ENCODE data around the gene UBE2E1. TPM values are rescaled to one million over a fixed set of nuclear protein-coding genes. Genes with fewer than 3 reads are reported as not detected.
A peak's percentile ranks its signal among the peaks of the same experiment; 100 is the strongest.

Gene UBE2E1
- total RNA-seq, 1 donor from 2014 or later, result 124 TPM

- DNase-seq (ENCODE audit: low read depth) (no peak), FAIRE-seq (no peak)
- TF ChIP-seq, protein P1, sequence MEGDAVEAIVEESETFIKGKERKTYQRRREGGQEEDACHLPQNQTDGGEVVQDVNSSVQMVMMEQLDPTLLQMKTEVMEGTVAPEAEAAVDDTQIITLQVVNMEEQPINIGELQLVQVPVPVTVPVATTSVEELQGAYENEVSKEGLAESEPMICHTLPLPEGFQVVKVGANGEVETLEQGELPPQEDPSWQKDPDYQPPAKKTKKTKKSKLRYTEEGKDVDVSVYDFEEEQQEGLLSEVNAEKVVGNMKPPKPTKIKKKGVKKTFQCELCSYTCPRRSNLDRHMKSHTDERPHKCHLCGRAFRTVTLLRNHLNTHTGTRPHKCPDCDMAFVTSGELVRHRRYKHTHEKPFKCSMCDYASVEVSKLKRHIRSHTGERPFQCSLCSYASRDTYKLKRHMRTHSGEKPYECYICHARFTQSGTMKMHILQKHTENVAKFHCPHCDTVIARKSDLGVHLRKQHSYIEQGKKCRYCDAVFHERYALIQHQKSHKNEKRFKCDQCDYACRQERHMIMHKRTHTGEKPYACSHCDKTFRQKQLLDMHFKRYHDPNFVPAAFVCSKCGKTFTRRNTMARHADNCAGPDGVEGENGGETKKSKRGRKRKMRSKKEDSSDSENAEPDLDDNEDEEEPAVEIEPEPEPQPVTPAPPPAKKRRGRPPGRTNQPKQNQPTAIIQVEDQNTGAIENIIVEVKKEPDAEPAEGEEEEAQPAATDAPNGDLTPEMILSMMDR (IDR thresholded peaks at IDR 0.05; ENCODE audit: insufficient read depth, low read length, severe bottlenecking), result peak; percentile 30
- no peaks in the 10 kb centered on the region for H3K36me3 ChIP-seq (ENCODE audit: control insufficient read depth, insufficient read depth, low read length)
- H3K4me3 ChIP-seq (ENCODE audit: low read depth, low read length), result peak overlapping the region; percentile 55
- no peaks in the 10 kb centered on the region for H3K27me3 ChIP-seq (ENCODE audit: control insufficient read depth, insufficient read depth, low read length)
Measured at GRCh38 chr3:23810343-23811184, 4.8 kb downstream of the UBE2E1 start.

DNA sequence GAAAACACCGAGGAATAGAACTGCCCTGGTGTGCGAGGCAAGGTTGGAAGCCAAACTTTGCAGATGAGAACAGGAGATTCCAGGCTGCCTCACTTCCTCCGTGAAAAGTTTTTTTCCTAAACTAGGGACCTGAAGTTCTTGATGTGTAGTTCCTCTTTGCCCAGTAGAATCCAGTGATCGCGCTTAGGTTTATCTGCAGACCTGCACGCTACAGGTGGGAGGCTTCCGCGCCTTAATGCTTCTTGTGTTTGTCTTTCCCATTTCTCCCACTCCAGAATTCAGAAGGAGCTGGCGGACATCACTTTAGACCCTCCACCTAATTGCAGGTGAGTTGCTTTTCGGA is 5.4 kb downstream of the UBE2E1 start:
- FAIRE-seq, result no peak
- no peaks in the 10 kb centered on the region for H3K27me3 ChIP-seq (ENCODE audit: control insufficient read depth, insufficient read depth, low read length)
- H3K36me3 ChIP-seq (ENCODE audit: control insufficient read depth, insufficient read depth, low read length), result no peaks in the 10 kb centered on the region
- H3K4me3 ChIP-seq (ENCODE audit: low read depth, low read length), result peak overlapping the region; percentile 55
- TF ChIP-seq, protein P1 (IDR thresholded peaks at IDR 0.05; ENCODE audit: insufficient read depth, low read length, severe bottlenecking), result no peak
- peak; percentile 24 for DNase-seq (ENCODE audit: low read depth)

GRCh38 chr3:23811919-23812318 is 6.2 kb downstream of the UBE2E1 start:
- FAIRE-seq (no peak), DNase-seq (ENCODE audit: low read depth) (no peak)
- Histone ChIP-seq H3K4me3 (ENCODE audit: low read depth, low read length) (no peak overlapping the region), H3K36me3 (ENCODE audit: control insufficient read depth, insufficient read depth, low read length) (no peaks in the 10 kb centered on the region), H3K27me3 (ENCODE audit: control insufficient read depth, insufficient read depth, low read length) (no peaks in the 10 kb centered on the region)
- TF ChIP-seq, protein P1 (IDR thresholded peaks at IDR 0.05; ENCODE audit: insufficient read depth, low read length, severe bottlenecking), result no peak

- TF ChIP-seq, protein P1 (IDR thresholded peaks at IDR 0.05; ENCODE audit: insufficient read depth, low read length, severe bottlenecking), result no peak
- DNase-seq (ENCODE audit: low read depth) (no peak), FAIRE-seq (no peak)
- no peak overlapping the region for H3K4me3 ChIP-seq (ENCODE audit: low read depth, low read length)
- H3K36me3 ChIP-seq (ENCODE audit: control insufficient read depth, insufficient read depth, low read length), result no peaks in the 10 kb centered on the region
- no peaks in the 10 kb centered on the region for H3K27me3 ChIP-seq (ENCODE audit: control insufficient read depth, insufficient read depth, low read length)
Measured at GRCh38 chr3:23815879-23816278, 10.1 kb downstream of the UBE2E1 start.

- H3K4me3 ChIP-seq (ENCODE audit: low read depth, low read length), result no peak overlapping the region
- H3K36me3 ChIP-seq (ENCODE audit: control insufficient read depth, insufficient read depth, low read length), result no peaks in the 10 kb centered on the region
- DNase-seq (ENCODE audit: low read depth), result no peak
- no peak for FAIRE-seq
- H3K27me3 ChIP-seq (ENCODE audit: control insufficient read depth, insufficient read depth, low read length), result no peaks in the 10 kb centered on the region
- TF ChIP-seq, protein P1 (IDR thresholded peaks at IDR 0.05; ENCODE audit: insufficient read depth, low read length, severe bottlenecking), result no peak
Measured at GRCh38 chr3:23816721-23817120, 11.0 kb downstream of the UBE2E1 start.

Measured in bronchial epithelial cell (primary cell).